ENCODE data around the gene HAP1. TPM values are rescaled to one million over a fixed set of nuclear protein-coding genes. Genes with fewer than 3 reads are reported as not detected.
"Not testable (repeated sequence)": the region's sequence is repeated elsewhere in the genome, so short reads cannot be mapped to it uniquely, and the experiment has no call there.

Gene HAP1
- total RNA-seq, 4 donors from 2014 or later = 2.2 TPM; not detected in 3

GRCh38 chr17:41688641-41689496, 45.6 kb downstream of the HAP1 start, which contains the start of gene EIF1:
Gene EIF1 (plus strand): TSS chr17:41688885. CDS start chr17:41689039, 154 bp downstream.
- DNase-seq = peak; percentile 100
- TF ChIP-seq CTCF (IDR thresholded peaks at IDR 0.05) (peak in 2 of 4 experiments; percentile 17 to 26), POLR2A (IDR thresholded peaks at IDR 0.05) (peak; percentile 96 to 100)
- no peaks in the 10 kb centered on the region for H3K36me3 ChIP-seq
- peaks cover 0 to 9% of the 10 kb centered on the region in 2 donors for H3K4me1 ChIP-seq
- H3K27me3 ChIP-seq = no peaks in the 10 kb centered on the region
- peak within 1 kb of the TSS; percentile 90 to 99 for H3K4me3 ChIP-seq
- intact Hi-C loops (cut with DNase I; ENCODE audit: low total_unique reads) = no loop called here
- no peaks in the 10 kb centered on the region for H3K9me3 ChIP-seq
- peak within 1 kb of the TSS; percentile 100 for H3K27ac ChIP-seq

GRCh38 chr17:41687828-41688640, 46.4 kb downstream of the HAP1 start:
- peaks cover 0 to 9% of the 10 kb centered on the region in 2 donors for H3K4me1 ChIP-seq
- intact Hi-C loops (cut with DNase I; ENCODE audit: low total_unique reads) = no loop called here
- TF ChIP-seq POLR2A (IDR thresholded peaks at IDR 0.05) (no peak), CTCF (IDR thresholded peaks at IDR 0.05) (no peak)
- H3K27me3 ChIP-seq = no peaks in the 10 kb centered on the region
- H3K9me3 ChIP-seq = no peaks in the 10 kb centered on the region
- peak overlapping the region; percentile 55 to 99 for H3K4me3 ChIP-seq
- no peaks in the 10 kb centered on the region for H3K36me3 ChIP-seq
- peak overlapping the region; percentile 91 to 100 for H3K27ac ChIP-seq
- DNase-seq = peak; percentile 58 to 76

- no peak overlapping the region for H3K4me3 ChIP-seq
- intact Hi-C loops (cut with DNase I; ENCODE audit: low total_unique reads) = no loop called here
Observed at GRCh38 chr17:41686281-41686680, 48.2 kb downstream of the HAP1 start.

GRCh38 chr17:41685753-41686152, 48.7 kb downstream of the HAP1 start:
- H3K4me3 ChIP-seq; H3K27me3 ChIP-seq; H3K4me1 ChIP-seq; H3K27ac ChIP-seq; H3K9me3 ChIP-seq; DNase-seq; H3K36me3 ChIP-seq; intact Hi-C loops (cut with DNase I; ENCODE audit: low total_unique reads): not testable (repeated sequence)

More at GRCh38 chr17:41686281-41686680, 48.2 kb downstream of the HAP1 start:
- TF ChIP-seq CTCF (IDR thresholded peaks at IDR 0.05) (no peak), POLR2A (IDR thresholded peaks at IDR 0.05) (no peak)
- no peaks in the 10 kb centered on the region for H3K27me3 ChIP-seq
- no peaks in the 10 kb centered on the region for H3K36me3 ChIP-seq
- H3K27ac ChIP-seq = no peak overlapping the region
- H3K4me1 ChIP-seq = peaks cover 0 to 9% of the 10 kb centered on the region in 2 donors
- no peaks in the 10 kb centered on the region for H3K9me3 ChIP-seq
- no peak for DNase-seq

GRCh38 chr17:41684035-41684434, 50.4 kb downstream of the HAP1 start:
- TF ChIP-seq CTCF (IDR thresholded peaks at IDR 0.05) (no peak), POLR2A (IDR thresholded peaks at IDR 0.05) (no peak)
- intact Hi-C loops (cut with DNase I; ENCODE audit: low total_unique reads) = no loop called here
- Histone ChIP-seq H3K27ac (no peak overlapping the region), H3K4me1 (no peaks in the 10 kb centered on the region), H3K4me3 (no peak overlapping the region), H3K27me3 (no peaks in the 10 kb centered on the region), H3K36me3 (no peaks in the 10 kb centered on the region), H3K9me3 (no peaks in the 10 kb centered on the region)
- no peak for DNase-seq
